GM19043 (cell line): Measurements from ENCODE around the gene ARSG.

Experiments
- ATAC-seq: cut with Tn5 transposase; IDR thresholded peaks from one replicate; pipeline ENCODE4 v1.9.1; 2021; ENCODE audit warnings: low read depth; ENCODE audit not compliant: unreplicated experiment

The ARSG gene

DNA sequence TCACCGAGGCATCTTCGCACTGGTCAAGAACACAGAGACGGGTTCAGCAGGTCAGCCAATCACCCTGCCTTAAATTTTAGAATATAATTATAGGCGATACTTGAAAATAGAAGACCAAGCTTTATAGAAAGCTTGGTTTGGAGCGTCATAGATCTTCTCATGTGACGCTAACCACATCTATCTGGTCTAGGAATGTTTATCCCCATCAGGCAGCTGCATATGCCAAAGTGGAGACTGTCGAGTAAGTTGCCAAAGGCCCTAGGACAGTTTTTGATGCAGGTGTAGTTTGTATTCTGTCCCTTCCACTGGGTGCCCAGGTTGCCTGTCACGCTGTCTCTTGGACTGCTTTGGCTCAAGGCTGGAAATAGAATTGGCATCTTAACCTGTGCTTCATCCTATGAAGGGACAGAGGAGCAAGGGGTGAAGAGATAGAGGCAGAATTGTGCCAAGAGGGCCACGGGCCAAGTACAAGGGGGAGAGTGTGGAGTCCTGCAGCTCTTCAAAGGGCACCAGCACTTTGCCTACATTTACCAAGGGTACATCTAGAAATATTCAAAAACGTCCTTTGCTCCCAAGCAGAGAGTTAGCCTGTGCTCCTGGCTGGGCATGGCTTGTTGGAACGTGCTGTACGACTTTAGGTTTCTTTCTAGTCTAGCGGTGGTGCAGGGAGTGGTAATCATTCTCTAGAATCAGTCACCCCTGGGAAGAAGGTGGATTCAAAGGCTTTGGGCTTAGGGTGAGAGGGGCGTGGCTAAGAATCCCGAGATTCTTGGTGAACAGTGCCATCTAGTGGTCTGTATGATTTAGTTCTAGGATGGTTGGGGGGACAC, 171.3 kb downstream of the ARSG start:
- peak; percentile 43 for ATAC-seq

DNA sequence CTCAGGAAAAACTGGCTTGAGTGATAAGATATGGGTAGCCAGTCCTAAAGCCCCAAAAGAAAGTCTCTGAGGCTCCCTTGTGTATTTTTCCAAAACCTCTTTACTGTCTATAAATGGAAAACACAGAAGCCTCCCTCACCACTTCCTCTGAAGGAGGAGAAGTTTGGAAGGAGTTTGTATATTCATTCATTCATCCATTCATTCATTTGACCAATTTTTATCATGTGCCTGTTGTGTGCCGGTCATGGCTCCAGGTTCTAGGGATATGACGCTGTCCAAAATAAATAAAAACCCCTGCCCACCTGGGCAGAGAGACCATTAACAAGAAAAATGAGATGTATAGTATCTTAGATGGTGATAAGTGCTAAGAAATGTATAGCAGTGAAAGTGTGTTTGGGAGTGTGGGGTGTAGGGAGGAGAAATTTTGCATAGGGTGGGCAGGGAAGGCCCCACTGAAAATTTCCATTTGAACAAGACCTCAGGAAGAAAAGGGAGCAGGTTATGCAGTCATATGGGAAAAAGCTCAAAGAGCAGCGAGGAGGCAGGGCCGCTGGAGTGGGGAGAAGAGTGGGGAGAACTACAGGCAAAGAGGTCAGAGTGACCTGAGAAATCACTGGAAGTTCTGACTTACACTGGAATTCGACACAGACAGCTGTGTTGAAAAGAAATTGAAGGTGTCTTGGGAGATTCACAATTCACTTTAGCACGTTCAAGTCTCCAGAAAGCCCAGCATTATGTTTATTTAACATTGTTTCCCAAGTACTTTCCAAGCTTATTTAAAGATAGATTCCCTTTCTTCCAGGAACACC, 172.1 kb downstream of the ARSG start:
- ATAC-seq = no peak

DNA sequence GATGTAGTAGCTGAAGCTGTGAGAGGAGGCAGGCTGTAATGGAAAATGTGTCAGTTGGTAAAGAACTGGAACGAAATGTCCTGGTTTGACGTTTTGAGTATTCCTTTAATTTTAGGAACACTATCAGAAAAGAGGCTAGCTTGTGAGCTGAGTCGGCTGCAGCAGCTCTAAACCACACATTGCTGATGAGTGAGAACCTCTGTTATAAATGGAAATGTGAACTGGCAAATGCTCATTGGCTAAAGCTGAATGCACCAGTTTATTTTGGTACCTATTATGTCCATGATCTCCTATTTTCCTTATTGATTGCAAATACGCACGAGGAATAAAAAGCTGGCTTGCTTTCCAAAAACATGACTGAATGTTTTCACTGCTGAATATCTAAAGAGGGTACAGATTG, 177.0 kb downstream of the ARSG start:
- ATAC-seq = no peak

DNA sequence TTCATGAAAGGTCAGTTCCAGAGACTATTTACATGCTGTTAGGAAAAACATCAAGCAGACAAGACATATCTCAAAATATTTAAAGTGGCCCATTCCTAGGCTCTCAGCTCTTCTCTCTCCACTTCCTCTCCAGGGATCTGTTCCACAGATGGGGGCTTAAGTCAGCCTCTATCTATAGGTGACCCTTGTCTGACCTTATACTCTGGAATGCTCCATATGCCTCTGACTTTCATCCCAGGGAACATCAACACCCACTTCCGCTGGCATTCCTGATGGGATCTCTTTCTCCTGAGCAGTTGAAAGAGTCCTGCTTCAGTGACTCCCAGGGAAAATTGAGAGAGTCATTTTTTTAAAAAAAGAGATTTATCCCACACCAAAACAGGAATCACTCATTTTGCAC, 177.5 kb downstream of the ARSG start:
- ATAC-seq = no peak
